Measurements from ENCODE around the gene ALOX15B.
A peak's percentile ranks its signal among the peaks of the same experiment; 100 is the strongest.

The ALOX15B gene

GRCh38 chr17:8038954-8039610 lies at the start of gene ALOX15B:
TSS of gene ALOX15B (plus strand) at chr17:8039059. CDS start at chr17:8039156, 97 bp downstream.
- no peak within 1 kb of the TSS for H3K4me3 ChIP-seq (ENCODE audit: low read length)
- no peaks in the 10 kb centered on the region for H4K20me1 ChIP-seq (ENCODE audit: insufficient read depth, low read length)
- no peak within 1 kb of the TSS for H3K27ac ChIP-seq (ENCODE audit: low read length)
- H3K36me3 ChIP-seq (replicated peaks; ENCODE audit: low read depth, low read length): no peaks in the 10 kb centered on the region
- H3K79me2 ChIP-seq (ENCODE audit: low read length): no peaks in the 10 kb centered on the region
- H3K9ac ChIP-seq (ENCODE audit: low read length): no peak within 1 kb of the TSS
- no peak within 1 kb of the TSS for H2AFZ ChIP-seq (ENCODE audit: low read depth, low read length)
- no peak within 1 kb of the TSS for H3K4me2 ChIP-seq (ENCODE audit: low read length)
- TF ChIP-seq EZH2phosphoT487 (IDR thresholded peaks at IDR 0.05; ENCODE audit: low read depth) (no peak), CTCF (IDR thresholded peaks at IDR 0.05; ENCODE audit: low read depth, low read length) (no peak)
- H3K4me1 ChIP-seq (ENCODE audit: low read length): no peaks in the 10 kb centered on the region
- no peaks in the 10 kb centered on the region for H3K9me3 ChIP-seq (ENCODE audit: insufficient read depth, low read length)
- H3K27me3 ChIP-seq (ENCODE audit: low read depth, low read length): no peaks in the 10 kb centered on the region

GRCh38 chr17:7989781-7990655 lies 48.8 kb upstream of the ALOX15B start:
- Histone ChIP-seq H3K4me2 (ENCODE audit: low read length) (peak overlapping the region; percentile 73), H3K36me3 (replicated peaks; ENCODE audit: low read depth, low read length) (no peaks in the 10 kb centered on the region), H2AFZ (ENCODE audit: low read depth, low read length) (peak overlapping the region; percentile 91), H3K4me3 (ENCODE audit: low read length) (peak overlapping the region; percentile 91), H3K9ac (ENCODE audit: low read length) (peak overlapping the region; percentile 78), H4K20me1 (ENCODE audit: insufficient read depth, low read length) (no peaks in the 10 kb centered on the region), H3K27me3 (ENCODE audit: low read depth, low read length) (no peaks in the 10 kb centered on the region), H3K9me3 (ENCODE audit: insufficient read depth, low read length) (no peaks in the 10 kb centered on the region), H3K4me1 (ENCODE audit: low read length) (peaks cover 8% of the 10 kb centered on the region), H3K79me2 (ENCODE audit: low read length) (no peaks in the 10 kb centered on the region), H3K27ac (ENCODE audit: low read length) (no peak overlapping the region; the same call in 1 of the 2 replicates)
- TF ChIP-seq CTCF (IDR thresholded peaks at IDR 0.05; ENCODE audit: low read depth, low read length) (peak; percentile 75), EZH2phosphoT487 (IDR thresholded peaks at IDR 0.05; ENCODE audit: low read depth) (no peak)

- no peak for TF ChIP-seq EZH2phosphoT487 (IDR thresholded peaks at IDR 0.05; ENCODE audit: low read depth)
- TF ChIP-seq CTCF (IDR thresholded peaks at IDR 0.05; ENCODE audit: low read depth, low read length): no peak
- no peak overlapping the region for H3K4me3 ChIP-seq (ENCODE audit: low read length)
- no peak overlapping the region for H3K4me2 ChIP-seq (ENCODE audit: low read length)
- H3K27ac ChIP-seq (ENCODE audit: low read length): no peak overlapping the region
- no peak overlapping the region for H2AFZ ChIP-seq (ENCODE audit: low read depth, low read length)
- peaks cover 14% of the 10 kb centered on the region for H3K4me1 ChIP-seq (ENCODE audit: low read length)
- no peaks in the 10 kb centered on the region for H3K27me3 ChIP-seq (ENCODE audit: low read depth, low read length)
- H3K79me2 ChIP-seq (ENCODE audit: low read length): no peaks in the 10 kb centered on the region
- no peaks in the 10 kb centered on the region for H4K20me1 ChIP-seq (ENCODE audit: insufficient read depth, low read length)
- no peaks in the 10 kb centered on the region for H3K9me3 ChIP-seq (ENCODE audit: insufficient read depth, low read length)
- no peaks in the 10 kb centered on the region for H3K36me3 ChIP-seq (replicated peaks; ENCODE audit: low read depth, low read length)
- no peak overlapping the region for H3K9ac ChIP-seq (ENCODE audit: low read length)
Measured at GRCh38 chr17:7992516-7992915, 46.3 kb upstream of the ALOX15B start.

- Histone ChIP-seq H3K27ac (ENCODE audit: low read length) (no peak overlapping the region), H3K9ac (ENCODE audit: low read length) (no peak overlapping the region), H3K4me2 (ENCODE audit: low read length) (no peak overlapping the region), H3K36me3 (replicated peaks; ENCODE audit: low read depth, low read length) (no peaks in the 10 kb centered on the region), H4K20me1 (ENCODE audit: insufficient read depth, low read length) (no peaks in the 10 kb centered on the region), H3K27me3 (ENCODE audit: low read depth, low read length) (no peaks in the 10 kb centered on the region), H3K4me1 (ENCODE audit: low read length) (peaks cover 14% of the 10 kb centered on the region), H3K79me2 (ENCODE audit: low read length) (no peaks in the 10 kb centered on the region), H3K9me3 (ENCODE audit: insufficient read depth, low read length) (no peaks in the 10 kb centered on the region), H2AFZ (ENCODE audit: low read depth, low read length) (no peak overlapping the region), H3K4me3 (ENCODE audit: low read length) (no peak overlapping the region)
- TF ChIP-seq CTCF (IDR thresholded peaks at IDR 0.05; ENCODE audit: low read depth, low read length) (no peak), EZH2phosphoT487 (IDR thresholded peaks at IDR 0.05; ENCODE audit: low read depth) (no peak)
Measured at GRCh38 chr17:7992924-7993323, 45.9 kb upstream of the ALOX15B start.
